Fibroblast of mammary gland (primary cell): ENCODE data around the gene SLC5A2.

Source experiments
- DNase-seq: peaks from one replicate; pipeline ENCODE4 v3.0.0-alpha.2; 2010; ENCODE audit warnings: low read depth
- H3K4me3 ChIP-seq: 2 replicates; pipeline ENCODE4 v1.5.1; 2011; ENCODE audit warnings: low read depth, mild to moderate bottlenecking, low read length, moderate library complexity; ENCODE audit not compliant: control insufficient read depth
- TF ChIP-seq, protein P1 (sequence below): conservative IDR thresholded peaks from 2 replicates; pipeline ENCODE4 v1.5.1; 2011; ENCODE audit warnings: low read depth, low read length, inconsistent platforms; ENCODE audit not compliant: control insufficient read depth, insufficient read depth

SLC5A2 gene

DNA sequence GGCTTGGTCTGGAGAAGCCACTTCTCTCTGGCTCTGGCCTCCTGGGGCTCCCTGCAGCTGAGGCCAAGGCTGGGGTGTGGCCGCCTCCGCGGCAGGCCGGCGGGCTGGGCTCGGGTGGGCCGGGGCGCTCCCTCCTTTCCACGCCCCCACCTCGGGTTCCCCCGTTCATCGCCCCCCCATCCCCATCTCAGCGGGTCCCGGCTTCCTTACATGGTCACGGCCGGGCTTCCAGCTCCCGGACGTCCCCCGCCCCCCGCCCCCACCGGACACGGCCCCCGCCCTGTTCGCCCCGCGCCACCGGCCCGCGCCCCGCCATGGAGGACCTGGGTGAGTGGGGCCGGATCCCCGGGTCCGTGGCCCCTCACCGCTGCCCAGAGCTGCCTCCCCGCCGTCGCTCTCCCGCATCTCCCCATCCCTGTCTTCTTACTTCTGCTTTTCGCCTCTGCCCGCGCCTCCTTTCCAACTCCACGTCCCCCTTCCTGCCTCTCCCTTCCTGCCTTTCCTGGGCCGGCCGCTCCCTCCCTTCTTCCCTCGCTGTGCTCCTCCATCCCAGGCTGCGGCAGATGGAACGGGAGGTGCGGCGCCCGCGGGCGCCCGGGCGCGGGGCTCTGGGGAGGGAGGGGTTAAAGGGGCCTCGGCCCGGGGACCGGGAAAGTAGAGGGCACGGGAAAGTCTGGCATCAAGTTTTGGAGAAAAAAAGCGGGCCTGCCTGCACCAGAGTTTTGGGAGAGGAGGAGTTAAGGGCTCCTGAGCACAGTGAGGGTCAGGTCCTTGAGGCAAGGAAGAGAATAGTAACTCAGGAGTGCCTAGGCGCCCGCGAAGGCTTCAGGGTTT lies 10.8 kb upstream of the SLC5A2 start, which contains the start of gene TGFB1I1:
Gene TGFB1I1 (plus strand): TSS at position 278 of the 834 bp plus-strand sequence. CDS start 37 bp downstream, at position 315.
- TF ChIP-seq, protein P1, sequence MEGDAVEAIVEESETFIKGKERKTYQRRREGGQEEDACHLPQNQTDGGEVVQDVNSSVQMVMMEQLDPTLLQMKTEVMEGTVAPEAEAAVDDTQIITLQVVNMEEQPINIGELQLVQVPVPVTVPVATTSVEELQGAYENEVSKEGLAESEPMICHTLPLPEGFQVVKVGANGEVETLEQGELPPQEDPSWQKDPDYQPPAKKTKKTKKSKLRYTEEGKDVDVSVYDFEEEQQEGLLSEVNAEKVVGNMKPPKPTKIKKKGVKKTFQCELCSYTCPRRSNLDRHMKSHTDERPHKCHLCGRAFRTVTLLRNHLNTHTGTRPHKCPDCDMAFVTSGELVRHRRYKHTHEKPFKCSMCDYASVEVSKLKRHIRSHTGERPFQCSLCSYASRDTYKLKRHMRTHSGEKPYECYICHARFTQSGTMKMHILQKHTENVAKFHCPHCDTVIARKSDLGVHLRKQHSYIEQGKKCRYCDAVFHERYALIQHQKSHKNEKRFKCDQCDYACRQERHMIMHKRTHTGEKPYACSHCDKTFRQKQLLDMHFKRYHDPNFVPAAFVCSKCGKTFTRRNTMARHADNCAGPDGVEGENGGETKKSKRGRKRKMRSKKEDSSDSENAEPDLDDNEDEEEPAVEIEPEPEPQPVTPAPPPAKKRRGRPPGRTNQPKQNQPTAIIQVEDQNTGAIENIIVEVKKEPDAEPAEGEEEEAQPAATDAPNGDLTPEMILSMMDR: no peak
- peak; percentile 67 for DNase-seq
- H3K4me3 ChIP-seq: peak within 1 kb of the TSS; percentile 80

DNA sequence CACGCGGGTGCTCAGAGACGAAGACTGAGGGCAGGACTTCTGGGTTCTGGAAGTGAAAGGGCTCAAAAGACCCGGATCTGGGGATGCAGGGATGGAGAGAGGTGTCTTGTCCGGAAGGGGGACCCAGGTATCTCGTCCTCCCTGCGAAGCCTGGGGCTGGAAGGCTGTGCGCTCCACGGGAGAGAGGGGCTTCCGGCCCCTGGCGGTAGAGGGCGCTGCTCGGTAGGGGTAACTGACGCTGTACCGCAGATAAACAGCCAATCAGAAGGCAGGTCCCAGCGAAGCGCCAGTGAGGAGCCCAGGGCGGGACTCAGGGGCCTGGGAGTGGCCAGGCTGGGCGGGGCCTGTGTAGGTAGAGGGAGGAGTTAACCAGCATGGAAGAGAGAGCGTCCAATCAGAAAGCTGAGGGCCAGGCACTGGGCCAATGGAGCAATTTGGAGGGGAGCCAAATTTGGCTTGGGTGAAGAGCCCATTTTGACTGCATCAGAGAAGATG lies 10.2 kb upstream of the SLC5A2 start:
- peak; percentile 94 for DNase-seq
- peak overlapping the region; percentile 80 for H3K4me3 ChIP-seq
- TF ChIP-seq, protein P1: peak; percentile 72

DNA sequence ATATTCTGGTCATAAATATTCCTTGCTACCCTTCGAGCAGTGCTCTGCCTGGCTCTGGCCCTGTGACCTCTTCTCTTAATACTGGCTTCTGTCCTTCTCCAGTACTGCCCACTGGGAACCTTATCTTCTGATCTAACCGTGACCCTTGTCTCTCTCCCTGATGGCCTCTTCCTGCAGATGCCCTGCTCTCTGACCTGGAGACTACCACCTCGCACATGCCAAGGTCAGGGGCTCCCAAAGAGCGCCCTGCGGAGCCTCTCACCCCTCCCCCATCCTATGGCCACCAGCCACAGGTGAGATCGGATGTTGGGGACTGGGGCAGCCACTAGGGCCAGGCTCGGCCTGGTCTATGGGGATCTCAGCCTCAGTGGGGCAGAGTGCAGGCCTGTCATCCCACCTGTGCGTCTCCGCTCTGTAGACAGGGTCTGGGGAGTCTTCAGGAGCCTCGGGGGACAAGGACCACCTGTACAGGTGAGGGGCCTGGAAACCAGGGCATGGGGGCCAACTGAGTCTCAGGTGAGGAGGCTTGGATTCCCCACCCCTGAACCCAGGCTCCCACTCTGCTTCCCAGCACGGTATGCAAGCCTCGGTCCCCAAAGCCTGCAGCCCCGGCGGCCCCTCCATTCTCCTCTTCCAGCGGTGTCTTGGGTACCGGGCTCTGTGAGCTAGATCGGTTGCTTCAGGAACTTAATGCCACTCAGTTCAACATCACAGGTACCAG lies 9.5 kb upstream of the SLC5A2 start:
- peak overlapping the region; percentile 80 for H3K4me3 ChIP-seq
- DNase-seq: no peak
- TF ChIP-seq, protein P1: no peak

DNA sequence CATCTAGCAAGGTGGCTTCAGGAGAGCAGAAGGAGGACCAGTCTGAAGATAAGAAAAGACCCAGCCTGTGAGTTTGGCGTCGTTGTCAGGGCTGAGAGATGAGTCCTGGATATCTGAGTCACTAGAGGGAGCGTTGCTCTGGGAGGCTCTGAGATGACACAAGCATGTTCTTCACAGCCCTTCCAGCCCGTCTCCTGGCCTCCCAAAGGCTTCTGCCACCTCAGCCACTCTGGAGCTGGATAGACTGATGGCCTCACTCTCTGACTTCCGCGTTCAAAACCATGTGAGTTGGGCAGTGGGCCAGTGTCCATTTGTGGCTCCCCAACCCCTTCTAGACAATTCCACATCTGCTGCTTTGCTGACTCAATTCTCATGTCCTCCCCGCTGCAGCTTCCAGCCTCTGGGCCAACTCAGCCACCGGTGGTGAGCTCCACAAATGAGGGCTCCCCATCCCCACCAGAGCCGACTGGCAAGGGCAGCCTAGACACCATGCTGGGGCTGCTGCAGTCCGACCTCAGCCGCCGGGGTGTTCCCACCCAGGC lies 8.7 kb upstream of the SLC5A2 start:
- peak; percentile 96 for DNase-seq
- no peak overlapping the region for H3K4me3 ChIP-seq
- TF ChIP-seq, protein P1: peak; percentile 2

DNA sequence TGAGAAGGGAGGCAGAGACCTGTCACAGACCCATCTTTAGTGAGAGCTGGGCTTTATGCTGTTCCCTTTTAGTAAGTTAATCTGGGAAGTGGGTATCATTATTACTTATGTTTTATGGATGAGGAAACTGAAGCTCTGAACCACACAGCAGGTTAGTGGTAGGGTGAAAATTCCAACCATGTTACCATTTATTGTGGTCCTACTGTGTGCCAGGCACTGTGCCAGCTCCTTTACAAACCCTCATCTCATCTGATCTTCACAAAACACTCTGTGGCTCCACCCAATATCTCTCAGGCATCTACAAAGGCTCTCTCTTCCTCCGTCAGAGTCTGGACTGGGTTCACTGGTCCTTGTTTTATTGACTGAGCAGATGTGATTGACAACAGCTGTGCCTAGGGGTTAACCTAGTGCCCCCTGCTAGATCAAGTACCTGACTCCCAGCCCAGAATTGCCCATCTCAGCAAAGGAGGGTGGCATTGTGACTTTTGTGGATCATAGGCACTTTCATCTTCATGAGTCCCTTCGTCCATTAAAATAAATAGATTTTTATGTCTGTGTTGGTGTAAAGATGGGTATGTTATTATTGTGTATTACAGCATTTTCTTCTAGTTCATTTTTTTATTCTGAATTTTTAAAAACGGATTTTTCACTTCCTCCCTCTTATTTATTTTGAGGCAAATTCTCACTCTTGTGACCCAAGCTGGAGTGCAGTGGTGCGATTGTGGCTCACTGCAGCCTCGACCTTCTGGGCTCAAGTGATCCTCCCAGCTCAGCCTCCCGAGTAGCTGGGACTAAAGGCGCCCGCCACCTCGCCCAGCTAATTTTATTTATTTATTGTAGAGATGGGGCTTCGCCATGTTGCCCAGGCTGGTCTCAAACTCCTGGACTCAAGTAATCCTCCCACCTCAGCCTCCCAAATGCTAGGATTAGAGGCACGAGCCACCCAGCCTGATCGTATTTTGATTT lies 7.9 kb upstream of the SLC5A2 start:
- TF ChIP-seq, protein P1: no peak
- DNase-seq: no peak
- H3K4me3 ChIP-seq: no peak overlapping the region

DNA sequence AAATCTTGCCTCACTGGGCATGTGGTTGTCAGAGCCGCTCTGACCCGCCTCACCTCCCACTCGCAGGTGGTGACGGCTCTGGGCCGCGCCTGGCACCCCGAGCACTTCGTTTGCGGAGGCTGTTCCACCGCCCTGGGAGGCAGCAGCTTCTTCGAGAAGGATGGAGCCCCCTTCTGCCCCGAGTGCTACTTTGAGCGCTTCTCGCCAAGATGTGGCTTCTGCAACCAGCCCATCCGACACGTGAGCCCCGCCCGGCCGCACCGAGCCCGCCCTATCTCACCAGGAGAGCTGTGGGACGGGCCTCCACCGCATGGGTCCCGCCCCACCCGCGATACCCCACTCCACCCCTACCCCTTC lies 7.0 kb upstream of the SLC5A2 start:
- DNase-seq: no peak
- no peak overlapping the region for H3K4me3 ChIP-seq
- TF ChIP-seq, protein P1: no peak
